Skeletal muscle satellite cell (primary cell): ENCODE results near the gene NADSYN1.

Experiments
- H3K27me3 ChIP-seq: 2 replicates; pipeline ENCODE4 v1.7.0; 2013; ENCODE audit warnings: low read length; ENCODE audit not compliant: control insufficient read depth, insufficient read depth
- H3K36me3 ChIP-seq: 2 replicates; pipeline ENCODE4 v1.7.0; 2013; ENCODE audit warnings: mild to moderate bottlenecking, control low read depth, low read length; ENCODE audit not compliant: insufficient read depth
- H3K4me1 ChIP-seq: 2 replicates; pipeline ENCODE4 v1.7.0; 2013; ENCODE audit warnings: low read length; ENCODE audit not compliant: control insufficient read depth, insufficient read depth
- H3K4me2 ChIP-seq: 2 replicates; pipeline ENCODE4 v1.7.0; 2013; ENCODE audit warnings: mild to moderate bottlenecking, low read length
- H3K4me3 ChIP-seq: 2 replicates; pipeline ENCODE4 v1.7.0; 2013; ENCODE audit warnings: low read length
- H3K9ac ChIP-seq: 2 replicates; pipeline ENCODE4 v1.7.0; 2013; ENCODE audit warnings: mild to moderate bottlenecking, low read depth, low read length, moderate library complexity
- H3K9me3 ChIP-seq: replicated peaks from 2 replicates; pipeline ENCODE4 v1.7.0; 2013; ENCODE audit warnings: mild to moderate bottlenecking, control low read depth, low read length

The NADSYN1 gene

DNA sequence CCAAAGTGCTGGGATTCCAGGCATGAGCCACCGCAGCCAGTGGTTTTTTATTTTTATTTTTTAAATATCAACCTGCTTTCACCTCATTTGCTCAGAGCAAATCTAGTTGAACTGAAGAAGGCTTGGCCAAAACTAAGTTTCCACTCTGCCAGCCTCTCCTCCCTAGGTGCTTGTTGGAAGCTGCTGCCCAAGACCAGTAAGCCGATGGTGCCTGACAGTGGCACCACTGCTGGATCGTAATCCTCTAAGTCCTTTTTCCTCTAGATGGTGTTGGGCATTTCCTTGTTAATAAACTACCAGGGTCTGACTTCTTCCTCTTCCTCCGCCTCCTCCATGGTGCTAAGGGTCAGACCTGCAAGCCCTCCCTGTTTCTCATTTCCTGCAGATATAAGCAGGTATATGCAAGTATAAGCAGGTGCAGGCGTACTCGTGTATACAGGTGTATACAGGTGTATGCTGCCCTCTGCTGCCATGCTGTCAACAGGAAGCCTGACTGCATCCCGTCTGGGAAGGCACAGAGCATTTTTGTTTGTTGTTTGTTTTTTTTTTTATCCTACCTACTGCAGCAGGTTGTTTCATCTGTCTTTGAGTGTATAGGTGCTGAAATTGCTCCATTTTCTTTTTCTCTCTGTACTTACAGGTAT, 1.6 kb downstream of the NADSYN1 start:
- no peak overlapping the region for H3K4me3 ChIP-seq

GRCh38 chr11:71456294-71456693, 3.3 kb downstream of the NADSYN1 start:
- H3K4me3 ChIP-seq, result no peak overlapping the region
- no peaks in the 10 kb centered on the region for H3K9me3 ChIP-seq
- no peak overlapping the region for H3K9ac ChIP-seq
- no peaks in the 10 kb centered on the region for H3K27me3 ChIP-seq
- H3K4me2 ChIP-seq, result no peak overlapping the region
- H3K36me3 ChIP-seq, result peaks cover 59% of the 10 kb centered on the region
- peaks cover 14% of the 10 kb centered on the region for H3K4me1 ChIP-seq

More for the DNA sequence above, 1.6 kb downstream of the NADSYN1 start:
- Histone ChIP-seq H3K27me3 (no peaks in the 10 kb centered on the region), H3K36me3 (peaks cover 45% of the 10 kb centered on the region), H3K4me1 (peaks cover 15% of the 10 kb centered on the region), H3K9ac (no peak overlapping the region), H3K4me2 (no peak overlapping the region), H3K9me3 (no peaks in the 10 kb centered on the region)

DNA sequence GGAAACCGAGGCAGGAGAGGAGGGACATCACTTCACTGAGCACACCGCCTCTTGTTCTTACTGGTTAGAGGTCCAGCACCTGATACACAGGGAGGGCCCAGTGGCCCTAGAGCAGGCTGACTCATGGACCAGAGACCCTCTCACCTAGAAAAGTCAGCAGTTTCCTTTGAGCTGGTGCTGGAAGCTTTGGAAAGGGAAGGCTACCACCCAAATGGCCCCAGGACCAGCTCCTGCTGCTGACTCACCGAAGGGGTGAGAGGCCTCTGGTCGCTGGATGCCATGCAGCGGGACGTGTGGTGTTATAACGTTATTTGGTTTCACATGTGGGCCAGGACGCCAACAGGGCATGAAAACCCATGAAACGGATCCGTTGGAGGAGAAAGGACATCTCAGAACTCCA, 3.8 kb downstream of the NADSYN1 start:
- peaks cover 13% of the 10 kb centered on the region for H3K4me1 ChIP-seq
- no peak overlapping the region for H3K4me3 ChIP-seq
- no peaks in the 10 kb centered on the region for H3K27me3 ChIP-seq
- peaks cover 62% of the 10 kb centered on the region for H3K36me3 ChIP-seq
- H3K4me2 ChIP-seq, result no peak overlapping the region
- no peaks in the 10 kb centered on the region for H3K9me3 ChIP-seq
- no peak overlapping the region for H3K9ac ChIP-seq

GRCh38 chr11:71458146-71459070, 5.4 kb downstream of the NADSYN1 start:
- peaks cover 5% of the 10 kb centered on the region for H3K4me1 ChIP-seq
- no peaks in the 10 kb centered on the region for H3K9me3 ChIP-seq
- H3K27me3 ChIP-seq, result no peaks in the 10 kb centered on the region
- no peak overlapping the region for H3K9ac ChIP-seq
- no peak overlapping the region for H3K4me3 ChIP-seq
- peaks cover 71% of the 10 kb centered on the region for H3K36me3 ChIP-seq
- no peak overlapping the region for H3K4me2 ChIP-seq

DNA sequence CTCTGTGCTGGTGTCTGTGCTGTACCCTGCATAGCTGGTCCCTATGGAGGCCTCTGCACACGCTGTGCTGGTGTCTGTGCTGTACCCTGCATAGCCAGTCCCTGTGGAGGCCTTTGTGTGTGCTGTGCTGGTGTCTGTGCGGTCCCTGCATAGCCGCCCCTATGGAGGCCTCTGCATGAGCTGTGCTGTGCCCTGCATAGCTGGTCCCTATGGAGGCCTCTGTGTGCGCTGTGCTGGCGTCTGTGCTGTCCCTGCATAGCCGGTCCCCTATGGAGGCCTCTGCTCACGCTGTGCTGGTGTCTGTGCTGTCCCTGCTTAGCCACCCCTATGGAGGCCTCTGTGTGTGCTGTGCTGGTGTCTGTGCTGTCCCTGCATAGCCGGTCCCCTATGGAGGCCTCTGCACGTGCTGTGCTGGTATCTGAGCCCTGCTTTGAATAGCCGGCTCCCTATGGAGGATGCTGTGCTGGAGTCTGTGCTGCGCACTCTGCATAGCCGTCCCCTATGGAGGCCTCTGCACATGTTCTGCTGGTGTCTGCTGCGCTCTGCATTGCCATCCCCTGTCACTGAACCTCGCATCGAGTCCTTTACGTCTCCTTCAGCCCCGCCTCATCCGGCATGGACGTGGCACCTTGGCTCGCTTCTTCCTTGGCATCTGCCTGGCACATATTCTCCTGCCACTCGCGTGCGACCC, 6.2 kb downstream of the NADSYN1 start:
- Histone ChIP-seq H3K4me3 (no peak overlapping the region), H3K9ac (no peak overlapping the region), H3K9me3 (no peaks in the 10 kb centered on the region), H3K36me3 (peaks cover 79% of the 10 kb centered on the region), H3K27me3 (no peaks in the 10 kb centered on the region), H3K4me1 (no peaks in the 10 kb centered on the region), H3K4me2 (no peak overlapping the region)

GRCh38 chr11:71459767-71460320, 6.8 kb downstream of the NADSYN1 start:
- Histone ChIP-seq H3K36me3 (peaks cover 80% of the 10 kb centered on the region), H3K9me3 (no peaks in the 10 kb centered on the region), H3K4me3 (no peak overlapping the region), H3K4me2 (no peak overlapping the region), H3K4me1 (no peaks in the 10 kb centered on the region), H3K9ac (no peak overlapping the region), H3K27me3 (no peaks in the 10 kb centered on the region)

GRCh38 chr11:71461696-71462095, 8.7 kb downstream of the NADSYN1 start:
- no peaks in the 10 kb centered on the region for H3K9me3 ChIP-seq
- no peak overlapping the region for H3K9ac ChIP-seq
- H3K27me3 ChIP-seq, result no peaks in the 10 kb centered on the region
- no peak overlapping the region for H3K4me3 ChIP-seq
- peaks cover 74% of the 10 kb centered on the region for H3K36me3 ChIP-seq
- no peak overlapping the region for H3K4me2 ChIP-seq
- no peaks in the 10 kb centered on the region for H3K4me1 ChIP-seq

DNA sequence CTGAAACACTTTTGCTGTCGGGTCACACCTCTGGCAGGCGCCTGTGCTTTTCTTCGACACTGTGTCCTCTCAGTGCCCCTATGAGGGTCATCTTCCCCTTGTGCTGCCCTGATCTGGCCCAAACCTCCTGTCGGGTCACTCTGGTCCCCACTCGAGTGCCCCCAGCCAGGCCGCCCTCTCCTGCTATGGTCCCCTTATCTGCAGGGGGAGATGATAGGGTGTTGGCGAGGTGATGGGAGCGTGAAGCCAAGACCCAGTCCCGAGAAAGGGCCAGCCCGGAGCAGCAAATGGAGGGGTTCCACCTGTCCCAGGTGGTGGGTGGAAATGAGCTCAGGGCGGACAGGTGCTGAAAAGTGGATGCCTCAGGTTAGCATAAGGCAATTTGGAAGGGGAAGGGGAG, 9.7 kb downstream of the NADSYN1 start:
- no peaks in the 10 kb centered on the region for H3K27me3 ChIP-seq
- H3K36me3 ChIP-seq, result peaks cover 65% of the 10 kb centered on the region
- H3K4me2 ChIP-seq, result no peak overlapping the region
- H3K9ac ChIP-seq, result no peak overlapping the region
- no peaks in the 10 kb centered on the region for H3K9me3 ChIP-seq
- H3K4me1 ChIP-seq, result no peaks in the 10 kb centered on the region
- no peak overlapping the region for H3K4me3 ChIP-seq

GRCh38 chr11:71463331-71464211, 10.6 kb downstream of the NADSYN1 start:
- no peak overlapping the region for H3K4me2 ChIP-seq
- no peaks in the 10 kb centered on the region for H3K9me3 ChIP-seq
- no peak overlapping the region for H3K4me3 ChIP-seq
- H3K9ac ChIP-seq, result no peak overlapping the region
- H3K36me3 ChIP-seq, result peaks cover 60% of the 10 kb centered on the region
- no peaks in the 10 kb centered on the region for H3K4me1 ChIP-seq
- no peaks in the 10 kb centered on the region for H3K27me3 ChIP-seq

DNA sequence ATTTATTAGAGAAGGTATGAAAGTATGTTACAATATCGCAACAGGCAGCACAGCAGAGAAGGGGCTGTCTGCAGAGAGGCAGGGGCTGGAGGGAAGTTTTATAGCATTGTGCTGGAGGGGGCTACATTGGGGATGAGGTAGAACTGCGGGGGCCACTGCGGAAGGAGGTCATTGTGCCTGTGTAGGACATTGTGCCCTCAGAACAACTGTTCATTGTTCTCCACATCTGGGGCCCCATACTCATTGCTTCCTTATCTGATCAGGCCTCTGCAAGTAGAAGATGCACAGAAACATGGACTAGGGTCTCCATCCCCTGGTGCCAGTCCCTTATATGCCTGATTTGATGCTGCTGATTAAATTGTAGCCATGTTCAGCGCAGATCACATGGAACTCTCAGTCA, 12.1 kb downstream of the NADSYN1 start:
- H3K27me3 ChIP-seq, result no peaks in the 10 kb centered on the region
- H3K9ac ChIP-seq, result no peak overlapping the region
- no peaks in the 10 kb centered on the region for H3K4me1 ChIP-seq
- no peaks in the 10 kb centered on the region for H3K9me3 ChIP-seq
- no peak overlapping the region for H3K4me3 ChIP-seq
- no peak overlapping the region for H3K4me2 ChIP-seq
- H3K36me3 ChIP-seq, result peaks cover 45% of the 10 kb centered on the region
